ENCODE results near the gene TSHZ2. TPM values are rescaled to one million over a fixed set of nuclear protein-coding genes. Genes with fewer than 3 reads are reported as not detected.

The TSHZ2 gene
- total RNA-seq, 4 donors from 2014 or later: 10.3 to 15.0 (median 12.9) TPM

DNA sequence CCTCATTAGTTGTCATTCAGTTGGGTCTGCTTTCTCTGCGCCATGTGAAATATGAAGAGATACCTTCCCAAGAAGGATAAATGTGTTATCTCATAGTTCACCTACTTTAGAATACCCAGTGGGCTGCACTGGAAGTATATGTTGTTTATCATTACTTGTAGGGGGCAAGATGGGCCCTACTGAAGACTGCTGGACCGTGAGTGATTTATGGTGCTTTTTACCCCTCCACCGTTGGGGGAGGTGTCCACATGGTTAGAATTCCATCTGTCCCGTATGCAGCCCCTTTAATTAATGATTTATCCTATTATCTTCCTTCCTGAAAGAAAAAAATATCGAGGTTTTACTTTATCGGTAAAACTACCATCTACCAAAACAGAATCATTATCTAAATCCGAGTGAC is 97.0 kb downstream of the TSHZ2 start:
- Histone ChIP-seq H3K36me3 (no peaks in the 10 kb centered on the region), H3K4me3 (no peak overlapping the region), H3K9me3 (peaks cover 0 to 12% (median 5%) of the 10 kb centered on the region in 4 donors), H3K27ac (replicated peaks in 1 of 4) (no peak overlapping the region), H3K4me1 (peaks cover 0 to 11% (median 2%) of the 10 kb centered on the region in 4 donors), H3K27me3 (peaks cover 0 to 15% (median 0%) of the 10 kb centered on the region in 4 donors)
- TF ChIP-seq, protein P1, sequence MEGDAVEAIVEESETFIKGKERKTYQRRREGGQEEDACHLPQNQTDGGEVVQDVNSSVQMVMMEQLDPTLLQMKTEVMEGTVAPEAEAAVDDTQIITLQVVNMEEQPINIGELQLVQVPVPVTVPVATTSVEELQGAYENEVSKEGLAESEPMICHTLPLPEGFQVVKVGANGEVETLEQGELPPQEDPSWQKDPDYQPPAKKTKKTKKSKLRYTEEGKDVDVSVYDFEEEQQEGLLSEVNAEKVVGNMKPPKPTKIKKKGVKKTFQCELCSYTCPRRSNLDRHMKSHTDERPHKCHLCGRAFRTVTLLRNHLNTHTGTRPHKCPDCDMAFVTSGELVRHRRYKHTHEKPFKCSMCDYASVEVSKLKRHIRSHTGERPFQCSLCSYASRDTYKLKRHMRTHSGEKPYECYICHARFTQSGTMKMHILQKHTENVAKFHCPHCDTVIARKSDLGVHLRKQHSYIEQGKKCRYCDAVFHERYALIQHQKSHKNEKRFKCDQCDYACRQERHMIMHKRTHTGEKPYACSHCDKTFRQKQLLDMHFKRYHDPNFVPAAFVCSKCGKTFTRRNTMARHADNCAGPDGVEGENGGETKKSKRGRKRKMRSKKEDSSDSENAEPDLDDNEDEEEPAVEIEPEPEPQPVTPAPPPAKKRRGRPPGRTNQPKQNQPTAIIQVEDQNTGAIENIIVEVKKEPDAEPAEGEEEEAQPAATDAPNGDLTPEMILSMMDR (IDR thresholded peaks at IDR 0.05): no peak
- TF ChIP-seq POLR2A (IDR thresholded peaks at IDR 0.05; ENCODE audit: low read depth): no peak
- TF ChIP-seq EP300 (IDR thresholded peaks at IDR 0.05): no peak
- intact Hi-C loops (cut with DNase I): no loop called here
- no peak for DNase-seq (ENCODE audit: extremely low spot score)
- 84% methylated on average over 7 of the region's 7 CpGs for WGBS

DNA sequence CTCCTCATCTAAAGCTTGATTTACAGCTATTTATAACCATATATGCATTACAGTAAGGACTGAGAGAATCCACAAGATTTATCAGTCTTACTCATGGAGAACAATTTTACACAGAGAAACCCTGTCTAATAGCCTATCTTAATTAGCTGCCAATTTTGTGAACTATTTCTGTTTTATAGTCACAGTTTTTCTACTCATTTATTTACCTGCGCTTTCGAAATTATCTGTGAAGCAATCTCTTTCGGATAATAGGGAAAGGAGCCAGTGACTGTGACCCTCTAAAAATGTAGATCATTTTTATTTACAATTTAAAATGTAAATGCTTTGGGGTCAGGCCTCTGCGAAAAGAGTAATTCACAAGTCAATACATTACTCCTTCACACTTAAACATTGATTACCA is 98.1 kb downstream of the TSHZ2 start:
- WGBS: 82% methylated on average over 4 of the region's 4 CpGs
- intact Hi-C loops (cut with DNase I): no loop called here
- peaks cover 0 to 15% (median 0%) of the 10 kb centered on the region in 4 donors for H3K27me3 ChIP-seq
- no peak for DNase-seq (ENCODE audit: extremely low spot score)
- TF ChIP-seq POLR2A (IDR thresholded peaks at IDR 0.05; ENCODE audit: low read depth) (no peak), POLR2AphosphoS5 (IDR thresholded peaks at IDR 0.05) (no peak), EP300 (IDR thresholded peaks at IDR 0.05) (no peak)
- TF ChIP-seq, protein P1 (IDR thresholded peaks at IDR 0.05): no peak
- no peak overlapping the region for H3K27ac ChIP-seq (replicated peaks in 1 of 4)
- peaks cover 0 to 11% (median 2%) of the 10 kb centered on the region in 4 donors for H3K4me1 ChIP-seq
- no peak overlapping the region for H3K4me3 ChIP-seq
- H3K36me3 ChIP-seq: no peaks in the 10 kb centered on the region
- peaks cover 0 to 12% (median 5%) of the 10 kb centered on the region in 4 donors for H3K9me3 ChIP-seq

DNA sequence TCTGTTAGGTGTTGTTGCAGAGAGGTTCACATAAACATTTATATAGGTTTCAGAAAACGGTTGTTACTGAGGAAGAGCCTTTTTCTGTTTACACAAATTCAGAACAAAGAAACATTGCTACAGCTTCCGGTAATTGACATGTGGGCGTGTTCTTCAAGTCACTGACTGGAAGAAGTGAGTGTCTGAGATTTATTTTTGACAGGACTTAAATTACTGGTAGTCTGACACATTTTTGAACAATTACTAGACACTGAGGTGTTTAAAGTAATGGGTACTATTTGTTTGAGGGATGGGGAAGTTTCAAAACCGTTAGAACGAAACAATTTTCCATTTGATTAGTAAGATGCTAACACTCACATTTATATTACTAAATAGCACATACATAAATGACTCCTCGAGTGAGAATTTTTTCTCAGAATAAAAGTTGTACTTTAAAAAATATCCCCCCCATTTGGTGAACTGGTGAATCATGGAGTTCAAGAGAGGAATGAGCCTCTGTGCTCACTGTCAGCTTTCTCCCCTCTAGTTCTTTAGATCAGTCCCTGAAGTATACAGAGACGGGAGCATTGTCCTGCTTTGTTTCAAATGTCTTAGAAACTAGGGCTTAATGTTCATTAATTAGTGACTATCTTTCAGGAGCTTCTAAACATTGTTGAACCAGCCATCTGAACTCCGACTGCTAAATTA is 98.7 kb downstream of the TSHZ2 start:
- H3K9me3 ChIP-seq: peaks cover 0 to 12% (median 5%) of the 10 kb centered on the region in 4 donors
- H3K4me3 ChIP-seq: no peak overlapping the region
- peak overlapping the region in 3 of 4 donors; percentile 9 to 23 (median 11) for H3K27ac ChIP-seq (replicated peaks in 1 of 4)
- H3K36me3 ChIP-seq: no peaks in the 10 kb centered on the region
- intact Hi-C loops (cut with DNase I): no loop called here
- no peak for DNase-seq (ENCODE audit: extremely low spot score)
- H3K27me3 ChIP-seq: peaks cover 0 to 15% (median 0%) of the 10 kb centered on the region in 4 donors
- H3K4me1 ChIP-seq: peaks cover 0 to 14% (median 4%) of the 10 kb centered on the region in 4 donors
- WGBS: 52% methylated on average over 8 of the region's 8 CpGs
- TF ChIP-seq, protein P1 (IDR thresholded peaks at IDR 0.05): no peak
- TF ChIP-seq POLR2A (IDR thresholded peaks at IDR 0.05; ENCODE audit: low read depth): no peak
- no peak for TF ChIP-seq POLR2AphosphoS5 (IDR thresholded peaks at IDR 0.05)
- TF ChIP-seq EP300 (IDR thresholded peaks at IDR 0.05): no peak

DNA sequence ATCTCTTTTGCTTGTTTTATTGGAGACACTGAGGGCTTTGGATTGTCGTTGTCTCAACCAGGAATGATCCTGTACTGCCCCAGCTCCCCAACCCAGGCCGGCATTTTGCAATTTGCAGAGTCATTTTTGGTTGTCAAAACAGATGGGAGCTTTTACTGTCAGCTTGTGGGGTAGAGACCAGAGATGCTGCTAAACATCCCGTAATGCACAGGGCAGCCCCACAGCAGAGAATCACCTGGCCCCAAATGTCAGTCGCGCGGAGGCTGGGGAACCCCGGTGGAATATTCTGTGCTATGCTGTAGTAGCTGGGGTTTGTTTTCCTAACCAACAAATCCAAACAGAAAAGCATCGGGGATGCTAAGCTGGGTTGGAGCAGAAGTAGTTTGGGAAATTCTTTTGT is 99.7 kb downstream of the TSHZ2 start:
- Histone ChIP-seq H3K9me3 (peaks cover 0 to 12% (median 5%) of the 10 kb centered on the region in 4 donors), H3K27me3 (peaks cover 0 to 15% (median 0%) of the 10 kb centered on the region in 4 donors), H3K4me3 (no peak overlapping the region), H3K27ac (replicated peaks in 1 of 4) (peak overlapping the region in 3 of 4 donors; percentile 9 to 23 (median 11)), H3K4me1 (peaks cover 0 to 22% (median 4%) of the 10 kb centered on the region in 4 donors), H3K36me3 (no peaks in the 10 kb centered on the region)
- DNase-seq (ENCODE audit: extremely low spot score): no peak
- TF ChIP-seq, protein P1 (IDR thresholded peaks at IDR 0.05): no peak
- TF ChIP-seq POLR2AphosphoS5 (IDR thresholded peaks at IDR 0.05): no peak
- intact Hi-C loops (cut with DNase I): no loop called here
- 86% methylated on average over 8 of the region's 8 CpGs for WGBS

All from esophagus muscularis mucosa (tissue), 4 donors.